Activated T-helper 17 cell treated with anti-CD3 and anti-CD28 coated beads, Interleukin-2, amount 50 U/mL, for 72 hours (primary cell): ENCODE results near the gene EIF6. TPM values are rescaled to one million over a fixed set of nuclear protein-coding genes. Genes with fewer than 3 reads are reported as not detected.
A peak's percentile ranks its signal among the peaks of the same experiment; 100 is the strongest.

Source experiments
- ATAC-seq: fragments of 150-1000 bp; cut with Tn5 transposase; replicated peaks from 2 replicates; pipeline ENCODE4 v1.10.0; 2021; ENCODE audit warnings: mild to moderate bottlenecking, moderate library complexity
- H3K27ac Mint-ChIP-seq: one replicate; pipeline ENCODE4 v1.8.0; 2022; ENCODE audit warnings: mixed read lengths
- H3K27me3 Mint-ChIP-seq: one replicate; pipeline ENCODE4 v1.8.0; 2022; ENCODE audit warnings: mixed read lengths
- H3K36me3 Mint-ChIP-seq: one replicate; pipeline ENCODE4 v1.8.0; 2022; ENCODE audit warnings: low read depth, mild to moderate bottlenecking, mixed read lengths
- H3K4me1 Mint-ChIP-seq: one replicate; pipeline ENCODE4 v1.8.0; 2022; ENCODE audit warnings: mixed read lengths
- H3K4me3 Mint-ChIP-seq: one replicate; pipeline ENCODE4 v1.8.0; 2022; ENCODE audit warnings: mild to moderate bottlenecking, mixed read lengths
- H3K9me3 Mint-ChIP-seq: one replicate; pipeline ENCODE4 v1.8.0; 2022; ENCODE audit warnings: mixed read lengths
- total RNA-seq, 2 donors: library from RNA; stranded (reverse); gene quantifications; one replicate each; pipeline ENCODE4 v1.2.3, GENCODE V29; 2022

EIF6 gene
- total RNA-seq = 100 to 1,000 TPM in 1 of 2 donors, 10 to 100 TPM in 1; 82.7 to 146 TPM

DNA sequence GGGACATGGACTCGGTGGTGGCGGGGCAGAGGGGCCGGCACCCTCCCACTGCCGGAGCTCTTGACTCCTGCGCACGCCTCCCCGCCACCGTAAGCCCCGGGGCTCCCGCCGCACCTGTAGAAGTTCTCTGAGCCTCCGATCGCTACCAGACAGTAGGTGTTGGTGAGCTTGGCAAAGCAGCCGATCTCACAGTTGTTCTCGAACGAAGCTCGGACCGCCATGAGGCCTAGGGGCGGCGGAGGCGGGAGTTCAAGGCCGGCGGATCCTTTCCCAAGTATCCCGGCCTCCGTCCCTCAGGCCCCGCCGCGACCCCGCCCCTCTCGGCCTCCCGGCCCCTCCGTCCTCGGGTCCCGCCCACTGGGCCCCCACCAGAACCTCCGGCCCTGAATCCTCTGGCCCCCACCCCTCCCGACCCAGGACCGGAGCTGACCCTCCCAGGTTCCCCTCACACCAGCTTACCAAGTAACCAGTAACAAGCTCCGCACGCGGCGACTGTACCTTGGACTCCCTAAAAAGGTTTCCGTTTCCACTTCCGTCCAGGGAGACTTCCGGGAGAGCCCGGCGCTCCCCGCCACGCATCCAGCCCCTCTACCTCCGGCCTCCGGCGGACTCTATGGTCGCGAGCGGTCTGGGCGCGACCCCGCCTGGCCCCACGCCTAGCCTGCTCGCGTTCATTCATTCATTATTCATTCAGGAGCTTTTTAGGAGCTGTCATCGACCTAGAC lies at the start of gene EIF6:
Gene EIF6 (minus strand): TSS at position 506 of the 725 bp plus-strand sequence. CDS start 285 bp downstream, at position 221.
- peaks cover 19% of the 10 kb centered on the region for H3K4me1 Mint-ChIP-seq
- no peaks in the 10 kb centered on the region for H3K27me3 Mint-ChIP-seq
- peaks cover 49% of the 10 kb centered on the region for H3K36me3 Mint-ChIP-seq
- no peaks in the 10 kb centered on the region for H3K9me3 Mint-ChIP-seq
- H3K27ac Mint-ChIP-seq = peak within 1 kb of the TSS; percentile 95
- H3K4me3 Mint-ChIP-seq = peak within 1 kb of the TSS; percentile 97
- ATAC-seq = peak; percentile 82

DNA sequence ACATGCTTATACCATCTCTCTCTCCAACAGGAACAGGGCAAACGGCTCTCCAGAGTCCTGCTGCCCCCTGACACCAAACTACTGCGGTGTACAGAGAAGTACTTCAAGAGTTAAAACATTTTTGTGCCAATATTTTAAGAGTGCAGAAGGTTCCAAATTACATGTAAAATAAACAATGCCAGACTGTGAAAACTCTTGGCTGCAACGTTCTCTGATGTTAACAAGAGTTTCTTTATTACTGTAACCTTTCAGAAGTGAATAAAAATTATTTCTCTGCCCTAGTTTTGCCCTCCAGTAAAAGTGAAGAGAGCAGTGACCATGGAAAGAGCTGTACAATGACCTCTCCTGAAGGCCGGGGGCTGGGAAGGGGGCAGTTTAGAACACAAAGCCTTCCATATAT lies 49.0 kb upstream of the EIF6 start:
- no peak overlapping the region for H3K4me3 Mint-ChIP-seq
- H3K4me1 Mint-ChIP-seq = peaks cover 6% of the 10 kb centered on the region
- ATAC-seq = no peak
- H3K27me3 Mint-ChIP-seq = no peaks in the 10 kb centered on the region
- no peak overlapping the region for H3K27ac Mint-ChIP-seq
- H3K9me3 Mint-ChIP-seq = no peaks in the 10 kb centered on the region
- peaks cover 8% of the 10 kb centered on the region for H3K36me3 Mint-ChIP-seq

GRCh38 chr20:35332540-35333200 lies 48.1 kb upstream of the EIF6 start:
- no peaks in the 10 kb centered on the region for H3K9me3 Mint-ChIP-seq
- no peaks in the 10 kb centered on the region for H3K27me3 Mint-ChIP-seq
- peaks cover 8% of the 10 kb centered on the region for H3K36me3 Mint-ChIP-seq
- peaks cover 12% of the 10 kb centered on the region for H3K4me1 Mint-ChIP-seq
- ATAC-seq = no peak
- no peak overlapping the region for H3K27ac Mint-ChIP-seq
- H3K4me3 Mint-ChIP-seq = no peak overlapping the region

GRCh38 chr20:35329435-35330139 lies 45.0 kb upstream of the EIF6 start:
- ATAC-seq = peak; percentile 86
- Mint-ChIP-seq H3K36me3 (peaks cover 13% of the 10 kb centered on the region), H3K4me3 (peak overlapping the region; percentile 29), H3K27ac (peak overlapping the region; percentile 76), H3K27me3 (no peaks in the 10 kb centered on the region), H3K9me3 (no peaks in the 10 kb centered on the region), H3K4me1 (peaks cover 12% of the 10 kb centered on the region)

GRCh38 chr20:35328689-35329088 lies 44.1 kb upstream of the EIF6 start:
- Mint-ChIP-seq H3K36me3 (peaks cover 13% of the 10 kb centered on the region), H3K27ac (peak overlapping the region; percentile 76), H3K4me1 (peaks cover 12% of the 10 kb centered on the region), H3K27me3 (no peaks in the 10 kb centered on the region), H3K9me3 (no peaks in the 10 kb centered on the region), H3K4me3 (peak overlapping the region; percentile 29)
- no peak for ATAC-seq

GRCh38 chr20:35328095-35328685 lies 43.6 kb upstream of the EIF6 start:
- peak overlapping the region; percentile 76 for H3K27ac Mint-ChIP-seq
- no peaks in the 10 kb centered on the region for H3K27me3 Mint-ChIP-seq
- ATAC-seq = peak; percentile 66
- H3K4me3 Mint-ChIP-seq = peak overlapping the region; percentile 29
- peaks cover 14% of the 10 kb centered on the region for H3K36me3 Mint-ChIP-seq
- peaks cover 15% of the 10 kb centered on the region for H3K4me1 Mint-ChIP-seq
- no peaks in the 10 kb centered on the region for H3K9me3 Mint-ChIP-seq

- Mint-ChIP-seq H3K4me3 (no peak overlapping the region), H3K27ac (no peak overlapping the region), H3K4me1 (peaks cover 18% of the 10 kb centered on the region), H3K9me3 (no peaks in the 10 kb centered on the region), H3K36me3 (peaks cover 18% of the 10 kb centered on the region), H3K27me3 (no peaks in the 10 kb centered on the region)
- no peak for ATAC-seq
Observed at GRCh38 chr20:35327074-35327976, 42.8 kb upstream of the EIF6 start.

GRCh38 chr20:35326740-35327073 lies 42.1 kb upstream of the EIF6 start:
- Mint-ChIP-seq H3K4me1 (peaks cover 18% of the 10 kb centered on the region), H3K4me3 (no peak overlapping the region), H3K27me3 (no peaks in the 10 kb centered on the region), H3K36me3 (peaks cover 18% of the 10 kb centered on the region), H3K9me3 (no peaks in the 10 kb centered on the region), H3K27ac (no peak overlapping the region)
- no peak for ATAC-seq

DNA sequence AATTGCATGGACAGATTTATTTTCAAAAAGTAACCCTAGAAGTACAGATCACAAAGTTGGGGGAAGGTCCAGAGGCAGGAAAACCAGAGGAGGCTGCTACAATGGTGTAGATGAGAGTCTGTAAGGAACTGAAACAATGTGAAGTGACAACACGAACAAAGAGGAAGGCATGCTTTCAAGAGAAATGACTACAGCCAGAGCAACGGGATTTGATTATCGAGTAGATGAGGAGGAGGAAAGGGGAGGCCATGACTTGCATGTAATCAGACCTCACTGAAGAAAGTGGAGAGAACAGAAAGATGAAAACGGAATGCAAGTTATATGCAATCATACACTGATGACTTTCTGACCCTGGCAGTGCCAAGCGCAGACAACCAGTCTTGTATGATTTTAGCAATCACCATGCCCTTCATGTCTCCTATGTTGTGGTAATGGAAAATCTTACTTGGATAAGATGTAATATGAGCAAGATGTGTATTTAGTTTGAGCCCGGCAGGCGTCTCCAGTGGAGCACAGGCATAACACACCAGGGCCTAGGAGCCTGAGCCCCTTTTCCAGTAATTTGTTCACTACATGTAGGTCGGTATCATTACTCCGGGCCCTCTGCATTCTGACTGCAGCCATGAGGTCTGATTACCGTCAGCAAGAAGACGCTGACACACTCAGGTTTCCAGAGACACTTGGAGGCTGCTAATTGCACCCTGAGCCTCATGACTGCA lies 41.6 kb upstream of the EIF6 start:
- peak overlapping the region; percentile 8 for H3K27ac Mint-ChIP-seq
- H3K9me3 Mint-ChIP-seq = no peaks in the 10 kb centered on the region
- H3K27me3 Mint-ChIP-seq = no peaks in the 10 kb centered on the region
- ATAC-seq = no peak
- H3K4me1 Mint-ChIP-seq = peaks cover 18% of the 10 kb centered on the region
- no peak overlapping the region for H3K4me3 Mint-ChIP-seq
- H3K36me3 Mint-ChIP-seq = peaks cover 18% of the 10 kb centered on the region

DNA sequence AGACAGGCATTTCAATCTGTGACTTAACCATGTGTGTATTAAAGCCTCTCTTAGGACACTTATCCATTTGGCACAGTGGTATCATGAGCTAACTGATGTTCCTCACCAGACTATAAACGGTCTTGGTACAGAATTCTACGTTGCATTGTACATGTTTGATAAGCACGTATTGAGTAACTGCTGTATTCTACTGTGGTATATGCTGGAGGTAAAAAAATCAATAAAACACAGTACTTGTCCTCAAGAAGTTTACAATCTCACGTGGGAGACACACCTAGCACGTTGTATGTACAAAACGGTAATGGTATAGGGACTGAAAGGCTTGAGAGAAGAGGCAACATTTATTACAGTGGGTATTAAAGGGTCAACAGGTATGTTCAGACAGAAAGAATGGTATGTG lies 40.8 kb upstream of the EIF6 start:
- no peak for ATAC-seq
- H3K27me3 Mint-ChIP-seq = no peaks in the 10 kb centered on the region
- H3K27ac Mint-ChIP-seq = peak overlapping the region; percentile 8
- H3K4me3 Mint-ChIP-seq = no peak overlapping the region
- H3K4me1 Mint-ChIP-seq = peaks cover 18% of the 10 kb centered on the region
- H3K9me3 Mint-ChIP-seq = no peaks in the 10 kb centered on the region
- H3K36me3 Mint-ChIP-seq = peaks cover 11% of the 10 kb centered on the region

- no peak for ATAC-seq
- no peak overlapping the region for H3K27ac Mint-ChIP-seq
- no peaks in the 10 kb centered on the region for H3K27me3 Mint-ChIP-seq
- H3K36me3 Mint-ChIP-seq = peaks cover 11% of the 10 kb centered on the region
- no peak overlapping the region for H3K4me3 Mint-ChIP-seq
- no peaks in the 10 kb centered on the region for H3K9me3 Mint-ChIP-seq
- peaks cover 5% of the 10 kb centered on the region for H3K4me1 Mint-ChIP-seq
Observed at GRCh38 chr20:35320396-35321126, 36.0 kb upstream of the EIF6 start.

DNA sequence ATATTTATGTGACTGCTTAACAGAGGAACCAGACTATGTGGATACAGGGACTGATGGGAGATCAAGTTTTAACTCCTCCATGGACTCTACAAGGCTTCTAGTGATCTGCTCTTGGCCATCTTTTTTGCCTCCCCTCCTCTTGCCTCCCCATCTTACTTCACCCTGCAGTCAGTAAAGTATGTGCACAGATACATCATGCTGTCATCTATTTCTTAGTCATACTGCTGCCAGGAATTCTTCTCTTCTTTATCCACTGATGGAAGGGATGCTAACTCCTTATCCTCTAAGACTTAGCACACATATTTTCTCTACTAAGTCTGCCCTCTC lies 35.3 kb upstream of the EIF6 start:
- Mint-ChIP-seq H3K36me3 (peaks cover 7% of the 10 kb centered on the region), H3K4me1 (peaks cover 13% of the 10 kb centered on the region), H3K9me3 (no peaks in the 10 kb centered on the region), H3K4me3 (no peak overlapping the region), H3K27me3 (no peaks in the 10 kb centered on the region), H3K27ac (no peak overlapping the region)
- ATAC-seq = no peak
